ENCODE data around the gene SLC44A5.

DNA sequence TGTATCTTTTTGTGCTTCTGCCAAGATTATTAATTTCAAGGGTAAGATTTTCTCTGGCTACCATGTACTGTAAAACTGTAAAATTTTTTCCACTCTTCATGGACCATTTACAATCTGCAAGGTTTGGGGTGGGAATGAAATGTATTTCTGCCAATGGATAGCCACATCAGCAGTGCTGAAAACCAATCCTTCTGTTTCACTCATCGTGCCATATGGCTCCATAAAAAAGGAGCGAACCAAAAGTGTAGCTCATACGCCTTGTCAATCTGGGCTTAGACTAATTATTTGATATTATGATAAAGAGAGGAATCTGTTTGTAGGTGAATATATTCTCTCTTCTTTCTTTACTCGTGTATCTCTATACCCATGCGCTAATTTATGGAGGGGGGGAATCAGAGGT, 3.0 kb upstream of the SLC44A5 start:
- TF ChIP-seq, protein P1, sequence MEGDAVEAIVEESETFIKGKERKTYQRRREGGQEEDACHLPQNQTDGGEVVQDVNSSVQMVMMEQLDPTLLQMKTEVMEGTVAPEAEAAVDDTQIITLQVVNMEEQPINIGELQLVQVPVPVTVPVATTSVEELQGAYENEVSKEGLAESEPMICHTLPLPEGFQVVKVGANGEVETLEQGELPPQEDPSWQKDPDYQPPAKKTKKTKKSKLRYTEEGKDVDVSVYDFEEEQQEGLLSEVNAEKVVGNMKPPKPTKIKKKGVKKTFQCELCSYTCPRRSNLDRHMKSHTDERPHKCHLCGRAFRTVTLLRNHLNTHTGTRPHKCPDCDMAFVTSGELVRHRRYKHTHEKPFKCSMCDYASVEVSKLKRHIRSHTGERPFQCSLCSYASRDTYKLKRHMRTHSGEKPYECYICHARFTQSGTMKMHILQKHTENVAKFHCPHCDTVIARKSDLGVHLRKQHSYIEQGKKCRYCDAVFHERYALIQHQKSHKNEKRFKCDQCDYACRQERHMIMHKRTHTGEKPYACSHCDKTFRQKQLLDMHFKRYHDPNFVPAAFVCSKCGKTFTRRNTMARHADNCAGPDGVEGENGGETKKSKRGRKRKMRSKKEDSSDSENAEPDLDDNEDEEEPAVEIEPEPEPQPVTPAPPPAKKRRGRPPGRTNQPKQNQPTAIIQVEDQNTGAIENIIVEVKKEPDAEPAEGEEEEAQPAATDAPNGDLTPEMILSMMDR (IDR thresholded peaks at IDR 0.05 in 8 of 11, conservative IDR thresholded peaks at IDR 0.05 in 3 of 11) = no peak
- TF ChIP-seq POLR2AphosphoS5 (IDR thresholded peaks at IDR 0.05) = no peak

Measured in spleen (tissue), 7 donors.